ENCODE measurements around the gene RASL11A. TPM values are rescaled to one million over a fixed set of nuclear protein-coding genes. Genes with fewer than 3 reads are reported as not detected.

Gene RASL11A
- polyA plus RNA-seq, 3 donors, result 1.0 to 6.8 (median 3.8) TPM

GRCh38 chr13:27236478-27236877, 34.2 kb upstream of the RASL11A start:
- WGBS (ENCODE audit: insufficient coverage), result 83% methylated on average over 2 of the region's 2 CpGs
- Histone ChIP-seq H3K27ac (ENCODE audit: low read depth in 1 of 2, low read length in 2 of 2) (no peak overlapping the region), H3K9ac (ENCODE audit: insufficient read depth, low read length, poor library complexity, severe bottlenecking) (no peak overlapping the region), H3K79me2 (ENCODE audit: insufficient read depth, low read length) (no peaks in the 10 kb centered on the region), H2AFZ (ENCODE audit: insufficient read depth, low read depth, low read length, poor library complexity, severe bottlenecking) (no peak overlapping the region), H3K4me3 (replicated peaks in 1 of 3; ENCODE audit: low read depth in 2 of 3, low read length in 3 of 3) (no peak overlapping the region), H3K27me3 (ENCODE audit: control insufficient read depth in 2 of 2, insufficient read depth in 2 of 2, low read length in 2 of 2) (no peaks in the 10 kb centered on the region), H3K9me3 (replicated peaks in 1 of 2; ENCODE audit: control insufficient read depth in 1 of 2, insufficient read depth in 1 of 2, low read length in 2 of 2) (peaks cover 0 to 4% of the 10 kb centered on the region in 2 donors), H3K4me2 (replicated peaks; ENCODE audit: extremely low read depth, low read length, poor library complexity, severe bottlenecking) (no peak overlapping the region), H3K4me1 (ENCODE audit: control insufficient read depth in 1 of 2, insufficient read depth in 2 of 2, low read length in 2 of 2) (no peaks in the 10 kb centered on the region), H3K36me3 (replicated peaks in 1 of 2; ENCODE audit: control insufficient read depth in 1 of 2, insufficient read depth in 2 of 2, low read length in 2 of 2) (no peaks in the 10 kb centered on the region), H4K20me1 (ENCODE audit: insufficient read depth, low read length) (no peaks in the 10 kb centered on the region)
- H3K9me3 Mint-ChIP-seq, result peaks cover 3 to 12% (median 5%) of the 10 kb centered on the region in 7 donors
- no peak overlapping the region for H3K27ac Mint-ChIP-seq
- H3K36me3 Mint-ChIP-seq, result peaks cover 0 to under 1% of the 10 kb centered on the region in 2 donors
- intact Hi-C loops (cut with micrococcal nuclease), result no loop called here
- DNase-seq, result no peak
- H3K4me1 Mint-ChIP-seq, result no peaks in the 10 kb centered on the region
- no peaks in the 10 kb centered on the region for H3K27me3 Mint-ChIP-seq (ENCODE audit: low read depth in 3 of 3)
- TF ChIP-seq CTCF (IDR thresholded peaks at IDR 0.05), result no peak
- H3K4me3 Mint-ChIP-seq, result no peak overlapping the region

- H3K9ac ChIP-seq (ENCODE audit: insufficient read depth, low read length, poor library complexity, severe bottlenecking), result no peak overlapping the region
- peaks cover 8 to 17% of the 10 kb centered on the region in 2 donors for H3K36me3 Mint-ChIP-seq
- no peak overlapping the region for H3K27ac ChIP-seq (ENCODE audit: low read depth in 1 of 2, low read length in 2 of 2)
- no peaks in the 10 kb centered on the region for H3K27me3 ChIP-seq (ENCODE audit: control insufficient read depth in 2 of 2, insufficient read depth in 2 of 2, low read length in 2 of 2)
- no peak overlapping the region for H3K4me3 ChIP-seq (replicated peaks in 1 of 3; ENCODE audit: low read depth in 2 of 3, low read length in 3 of 3)
- intact Hi-C loops (cut with micrococcal nuclease), result no loop called here
- H3K4me2 ChIP-seq (replicated peaks; ENCODE audit: extremely low read depth, low read length, poor library complexity, severe bottlenecking), result no peak overlapping the region
- H3K36me3 ChIP-seq (replicated peaks in 1 of 2; ENCODE audit: control insufficient read depth in 1 of 2, insufficient read depth in 2 of 2, low read length in 2 of 2), result no peaks in the 10 kb centered on the region
- WGBS (ENCODE audit: insufficient coverage), result no CpG with 5 or more reads among the region's 5 CpGs
- no peak for TF ChIP-seq CTCF (IDR thresholded peaks at IDR 0.05)
- no peak overlapping the region for H2AFZ ChIP-seq (ENCODE audit: insufficient read depth, low read depth, low read length, poor library complexity, severe bottlenecking)
- no peaks in the 10 kb centered on the region for H4K20me1 ChIP-seq (ENCODE audit: insufficient read depth, low read length)
- no peaks in the 10 kb centered on the region for H3K79me2 ChIP-seq (ENCODE audit: insufficient read depth, low read length)
- H3K4me1 Mint-ChIP-seq, result no peaks in the 10 kb centered on the region
- no peak for DNase-seq
- no peaks in the 10 kb centered on the region for H3K4me1 ChIP-seq (ENCODE audit: control insufficient read depth in 1 of 2, insufficient read depth in 2 of 2, low read length in 2 of 2)
- no peak overlapping the region for H3K27ac Mint-ChIP-seq
- H3K27me3 Mint-ChIP-seq (ENCODE audit: low read depth in 3 of 3), result no peaks in the 10 kb centered on the region
- no peaks in the 10 kb centered on the region for H3K9me3 ChIP-seq (replicated peaks in 1 of 2; ENCODE audit: control insufficient read depth in 1 of 2, insufficient read depth in 1 of 2, low read length in 2 of 2)
- H3K9me3 Mint-ChIP-seq, result peaks cover 0 to 2% (median 0%) of the 10 kb centered on the region in 7 donors
- H3K4me3 Mint-ChIP-seq, result no peak overlapping the region
These were observed 27.9 kb upstream of the RASL11A start for GRCh38 chr13:27242702-27243101.

All from CD14-positive monocyte (primary cell).